Measurements from ENCODE around the gene SLC9A3.

SLC9A3 gene

GRCh38 chr5:526456-527088, 2.3 kb upstream of the SLC9A3 start:
- no peak for DNase-seq (ENCODE audit: low read depth, low spot score)

- DNase-seq (ENCODE audit: low read depth, low spot score): no peak
Measured at GRCh38 chr5:525916-526315, 1.7 kb upstream of the SLC9A3 start.

- DNase-seq (ENCODE audit: low read depth, low spot score): no peak
Measured at GRCh38 chr5:524973-525761, 918 bp upstream of the SLC9A3 start.

GRCh38 chr5:523441-524222, 617 bp downstream of the SLC9A3 start:
- peak; percentile 16 for DNase-seq (ENCODE audit: low read depth, low spot score)

GRCh38 chr5:522899-523440, 1.3 kb downstream of the SLC9A3 start:
- DNase-seq (ENCODE audit: low read depth, low spot score): no peak

GRCh38 chr5:522116-522515, 2.1 kb downstream of the SLC9A3 start:
- DNase-seq (ENCODE audit: low read depth, low spot score): no peak

GRCh38 chr5:521680-522079, 2.6 kb downstream of the SLC9A3 start:
- DNase-seq (ENCODE audit: low read depth, low spot score): no peak

GRCh38 chr5:520850-521226, 3.4 kb downstream of the SLC9A3 start:
- no peak for DNase-seq (ENCODE audit: low read depth, low spot score)

GRCh38 chr5:520196-520849, 3.9 kb downstream of the SLC9A3 start:
- no peak for DNase-seq (ENCODE audit: low read depth, low spot score)

- no peak for DNase-seq (ENCODE audit: low read depth, low spot score)
Measured at GRCh38 chr5:518721-519120, 5.5 kb downstream of the SLC9A3 start.

GRCh38 chr5:517535-518100, 6.6 kb downstream of the SLC9A3 start:
- no peak for DNase-seq (ENCODE audit: low read depth, low spot score)

- DNase-seq (ENCODE audit: low read depth, low spot score): no peak
Measured at GRCh38 chr5:516980-517379, 7.3 kb downstream of the SLC9A3 start.

GRCh38 chr5:516338-516925, 7.8 kb downstream of the SLC9A3 start:
- no peak for DNase-seq (ENCODE audit: low read depth, low spot score)

- DNase-seq (ENCODE audit: low read depth, low spot score): no peak
Measured at GRCh38 chr5:515273-515836, 8.9 kb downstream of the SLC9A3 start.

- DNase-seq (ENCODE audit: low read depth, low spot score): no peak
Measured at GRCh38 chr5:514673-515072, 9.6 kb downstream of the SLC9A3 start.

GRCh38 chr5:514101-514485, 10.2 kb downstream of the SLC9A3 start:
- DNase-seq (ENCODE audit: low read depth, low spot score): no peak

- no peak for DNase-seq (ENCODE audit: low read depth, low spot score)
Measured at GRCh38 chr5:513216-514100, 10.8 kb downstream of the SLC9A3 start.

GRCh38 chr5:511476-511875, 12.8 kb downstream of the SLC9A3 start:
- DNase-seq (ENCODE audit: low read depth, low spot score): no peak

GRCh38 chr5:510521-510920, 13.7 kb downstream of the SLC9A3 start:
- no peak for DNase-seq (ENCODE audit: low read depth, low spot score)

Measured in astrocyte of the hippocampus (primary cell).